ENCODE measurements around the gene NHEJ1.

DNA sequence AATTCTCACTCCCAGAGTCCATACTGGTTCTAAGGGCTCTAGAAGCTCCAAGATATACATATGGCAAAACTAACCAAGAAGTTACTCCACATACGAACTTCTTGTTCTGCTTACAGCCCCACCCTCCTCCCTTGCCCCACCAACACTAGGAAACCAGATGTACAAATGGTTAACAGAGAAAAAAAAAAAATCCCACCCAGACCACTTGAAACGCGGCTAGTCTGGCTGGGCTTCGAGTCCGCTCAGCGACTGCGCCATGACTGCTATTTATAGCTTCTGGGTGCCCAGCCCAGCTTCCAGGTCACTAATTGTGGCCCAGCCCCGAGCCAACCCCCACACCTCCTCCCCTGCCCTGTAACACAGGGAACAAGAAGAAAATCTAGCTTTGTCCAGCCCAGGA, 52.9 kb downstream of the NHEJ1 start:
- TF ChIP-seq POLR2A (IDR thresholded peaks at IDR 0.05) (peak; percentile 10), CTCF (IDR thresholded peaks at IDR 0.05) (no peak)

Measured in transverse colon (tissue), 3 donors.